AG09319 (cell line): ENCODE measurements around the gene DRC3.
"Not testable (repeated sequence)": the region's sequence is repeated elsewhere in the genome, so short reads cannot be mapped to it uniquely, and the experiment has no call there.

Experiments used
- DNase-seq: peaks from one replicate; pipeline ENCODE4 v3.0.0-alpha.2; 2010; ENCODE audit warnings: low read depth; ENCODE audit errors: extremely low read depth
- CTCF ChIP-seq: IDR thresholded peaks from 2 replicates; pipeline ENCODE4 v1.5.1; 2011; ENCODE audit warnings: low read depth, mild to moderate bottlenecking, inconsistent platforms, low read length, moderate library complexity

The DRC3 gene

GRCh38 chr17:17950806-17951205, 21.9 kb upstream of the DRC3 start:
- no peak for DNase-seq
- no peak for TF ChIP-seq CTCF

GRCh38 chr17:17951524-17951923, 21.1 kb upstream of the DRC3 start:
- DNase-seq = no peak
- no peak for TF ChIP-seq CTCF

- no peak for TF ChIP-seq CTCF
- DNase-seq = no peak
Observed at GRCh38 chr17:17952691-17953090, 20.0 kb upstream of the DRC3 start.

- TF ChIP-seq CTCF = no peak
- DNase-seq = no peak
Observed at GRCh38 chr17:17954079-17954478, 18.6 kb upstream of the DRC3 start.

- not testable (repeated sequence) for DNase-seq
Observed at GRCh38 chr17:17955790-17956341, 16.8 kb upstream of the DRC3 start.

GRCh38 chr17:17957584-17957916, 15.1 kb upstream of the DRC3 start:
- no peak for DNase-seq
- no peak for TF ChIP-seq CTCF

- no peak for TF ChIP-seq CTCF
Observed at GRCh38 chr17:17958982-17959381, 13.7 kb upstream of the DRC3 start.

GRCh38 chr17:17959520-17960361, 12.9 kb upstream of the DRC3 start:
- DNase-seq = no peak
- TF ChIP-seq CTCF = no peak

More at GRCh38 chr17:17958982-17959381, 13.7 kb upstream of the DRC3 start:
- no peak for DNase-seq
